Measurements from ENCODE around the gene RSBN1.
"Not testable (repeated sequence)": the region's sequence is repeated elsewhere in the genome, so short reads cannot be mapped to it uniquely, and the experiment has no call there.

The RSBN1 gene

DNA sequence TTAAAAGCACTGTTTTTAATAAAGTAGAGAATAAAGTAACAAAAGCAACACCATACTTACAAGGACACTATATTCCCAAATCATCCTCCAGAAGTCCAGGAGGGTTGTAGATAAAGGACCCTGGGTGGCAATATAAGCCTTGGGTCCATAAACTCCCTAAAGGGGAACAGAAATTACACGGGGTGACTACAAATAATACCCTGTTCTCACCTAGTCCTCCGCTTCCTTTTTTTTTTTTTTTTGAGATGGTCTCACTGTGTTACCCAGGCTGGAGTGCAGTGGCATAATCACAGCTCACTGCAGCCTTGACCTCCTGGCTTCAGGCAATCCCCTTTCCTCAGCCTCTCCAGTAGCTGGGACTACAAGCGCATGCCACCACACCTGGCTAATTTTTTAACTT lies 46.1 kb upstream of the RSBN1 start:
- H3K9me3 ChIP-seq: no peaks in the 10 kb centered on the region
- H3K36me3 ChIP-seq: peaks cover 30% of the 10 kb centered on the region
- H3K27me3 ChIP-seq: no peaks in the 10 kb centered on the region
- peak overlapping the region; percentile 81 for H3K27ac ChIP-seq
- peak overlapping the region in 1 of 2 experiments; percentile 3 for H3K4me3 ChIP-seq (ENCODE audit: low read depth in 1 of 2, low read length in 1 of 2)
- TF ChIP-seq, protein P1, sequence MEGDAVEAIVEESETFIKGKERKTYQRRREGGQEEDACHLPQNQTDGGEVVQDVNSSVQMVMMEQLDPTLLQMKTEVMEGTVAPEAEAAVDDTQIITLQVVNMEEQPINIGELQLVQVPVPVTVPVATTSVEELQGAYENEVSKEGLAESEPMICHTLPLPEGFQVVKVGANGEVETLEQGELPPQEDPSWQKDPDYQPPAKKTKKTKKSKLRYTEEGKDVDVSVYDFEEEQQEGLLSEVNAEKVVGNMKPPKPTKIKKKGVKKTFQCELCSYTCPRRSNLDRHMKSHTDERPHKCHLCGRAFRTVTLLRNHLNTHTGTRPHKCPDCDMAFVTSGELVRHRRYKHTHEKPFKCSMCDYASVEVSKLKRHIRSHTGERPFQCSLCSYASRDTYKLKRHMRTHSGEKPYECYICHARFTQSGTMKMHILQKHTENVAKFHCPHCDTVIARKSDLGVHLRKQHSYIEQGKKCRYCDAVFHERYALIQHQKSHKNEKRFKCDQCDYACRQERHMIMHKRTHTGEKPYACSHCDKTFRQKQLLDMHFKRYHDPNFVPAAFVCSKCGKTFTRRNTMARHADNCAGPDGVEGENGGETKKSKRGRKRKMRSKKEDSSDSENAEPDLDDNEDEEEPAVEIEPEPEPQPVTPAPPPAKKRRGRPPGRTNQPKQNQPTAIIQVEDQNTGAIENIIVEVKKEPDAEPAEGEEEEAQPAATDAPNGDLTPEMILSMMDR (IDR thresholded peaks at IDR 0.05): no peak
- peaks cover 49 to 60% of the 10 kb centered on the region in 2 experiments for H3K4me1 ChIP-seq (ENCODE audit: control insufficient read depth in 1 of 2, insufficient read depth in 1 of 2, low read depth in 1 of 2, low read length in 1 of 2)

GRCh38 chr1:113857776-113858175 lies 45.5 kb upstream of the RSBN1 start:
- Histone ChIP-seq H3K9me3 (no peaks in the 10 kb centered on the region), H3K27ac (peak overlapping the region; percentile 81), H3K4me1 (ENCODE audit: control insufficient read depth in 1 of 2, insufficient read depth in 1 of 2, low read depth in 1 of 2, low read length in 1 of 2) (peaks cover 47 to 54% of the 10 kb centered on the region in 2 experiments)

DNA sequence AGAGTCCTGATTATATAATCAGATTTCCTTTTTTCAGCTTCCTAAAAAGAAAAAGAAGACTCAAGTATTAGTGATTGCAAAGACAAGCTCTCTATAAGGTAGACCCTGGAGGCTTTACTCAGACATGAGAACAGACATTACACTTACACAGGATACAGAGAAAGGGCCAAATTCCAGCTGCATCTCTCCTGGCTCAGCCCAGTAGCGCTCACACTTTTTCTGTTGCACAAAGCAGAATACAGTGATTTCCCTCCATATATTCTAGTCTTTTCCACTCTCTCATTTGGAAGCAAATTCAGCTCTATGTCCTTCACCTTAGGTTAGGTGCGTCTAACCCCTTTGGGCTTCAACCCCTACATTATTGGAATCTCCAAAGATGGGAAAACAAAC lies 44.1 kb upstream of the RSBN1 start:
- TF ChIP-seq, protein P1 (IDR thresholded peaks at IDR 0.05): no peak
- peaks cover 39 to 42% of the 10 kb centered on the region in 2 experiments for H3K4me1 ChIP-seq (ENCODE audit: control insufficient read depth in 1 of 2, insufficient read depth in 1 of 2, low read depth in 1 of 2, low read length in 1 of 2)
- no peaks in the 10 kb centered on the region for H3K27me3 ChIP-seq
- H3K36me3 ChIP-seq: peaks cover 46% of the 10 kb centered on the region
- H3K27ac ChIP-seq: peak overlapping the region; percentile 81
- no peak overlapping the region for H3K4me3 ChIP-seq (ENCODE audit: low read depth in 1 of 2, low read length in 1 of 2)
- H3K9me3 ChIP-seq: no peaks in the 10 kb centered on the region

More at GRCh38 chr1:113857776-113858175, 45.5 kb upstream of the RSBN1 start:
- Histone ChIP-seq H3K36me3 (peaks cover 34% of the 10 kb centered on the region), H3K4me3 (ENCODE audit: low read depth in 1 of 2, low read length in 1 of 2) (no peak overlapping the region), H3K27me3 (no peaks in the 10 kb centered on the region)
- TF ChIP-seq, protein P1 (IDR thresholded peaks at IDR 0.05): no peak

DNA sequence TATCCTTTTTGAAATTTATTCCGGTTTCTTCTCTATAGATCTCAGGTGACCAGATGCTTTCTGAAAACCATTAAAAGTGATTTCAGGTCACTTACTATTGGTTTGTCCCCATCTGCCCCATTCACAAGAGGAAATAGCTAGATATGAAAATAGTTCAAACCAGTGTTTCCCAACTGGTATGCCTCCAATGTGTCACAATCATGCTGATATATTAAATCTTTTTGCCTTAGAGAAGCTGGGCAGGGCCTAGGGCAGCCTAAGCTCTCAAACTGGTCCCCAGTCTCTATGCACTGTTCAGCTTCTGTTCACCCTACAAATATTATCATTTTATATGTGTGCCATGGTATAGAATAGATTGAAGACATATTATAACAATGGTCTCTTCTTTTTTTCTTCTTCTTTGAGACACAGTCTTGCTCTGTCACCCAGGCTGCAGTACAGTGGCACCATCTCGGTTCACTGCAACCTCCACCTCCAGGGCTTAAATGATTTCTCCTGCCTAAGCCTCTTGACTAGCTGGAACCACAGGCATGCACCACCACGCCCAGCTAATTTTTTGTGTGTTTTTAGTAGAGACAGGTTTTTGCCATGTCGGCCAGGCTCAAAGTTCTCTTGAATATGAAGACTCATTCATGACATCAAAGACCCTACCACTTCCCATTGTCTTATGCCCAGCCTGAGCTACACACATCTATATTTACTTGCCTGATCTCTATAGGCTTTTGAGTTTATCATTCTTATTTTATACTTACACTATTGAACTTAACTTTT lies 43.5 kb upstream of the RSBN1 start:
- peaks cover 50% of the 10 kb centered on the region for H3K36me3 ChIP-seq
- no peaks in the 10 kb centered on the region for H3K9me3 ChIP-seq
- TF ChIP-seq, protein P1 (IDR thresholded peaks at IDR 0.05): no peak
- H3K27me3 ChIP-seq: no peaks in the 10 kb centered on the region
- H3K4me1 ChIP-seq (ENCODE audit: control insufficient read depth in 1 of 2, insufficient read depth in 1 of 2, low read depth in 1 of 2, low read length in 1 of 2): peaks cover 35 to 37% of the 10 kb centered on the region in 2 experiments
- no peak overlapping the region for H3K4me3 ChIP-seq (ENCODE audit: low read depth in 1 of 2, low read length in 1 of 2)
- H3K27ac ChIP-seq: peak overlapping the region; percentile 81

DNA sequence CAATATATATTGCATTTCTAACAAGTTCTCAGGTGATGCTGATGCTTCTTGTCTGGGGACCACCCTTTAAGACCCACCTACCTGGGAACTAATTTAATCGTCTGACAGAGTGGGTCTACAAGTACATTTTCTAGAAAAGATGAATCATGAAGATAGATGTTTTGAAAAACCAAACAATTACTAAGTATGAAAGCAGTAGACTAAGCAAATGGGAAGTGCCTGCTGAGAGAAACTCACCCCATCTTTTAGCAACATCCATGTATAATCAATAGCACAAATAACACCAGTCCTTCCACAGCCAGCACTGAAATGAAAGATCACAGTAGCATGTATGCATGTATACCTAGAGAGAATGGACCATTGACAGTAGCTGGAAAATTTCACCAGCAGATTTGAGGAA lies 42.0 kb upstream of the RSBN1 start:
- TF ChIP-seq, protein P1 (IDR thresholded peaks at IDR 0.05): no peak
- Histone ChIP-seq H3K4me3 (ENCODE audit: low read depth in 1 of 2, low read length in 1 of 2) (no peak overlapping the region), H3K9me3 (no peaks in the 10 kb centered on the region), H3K36me3 (peaks cover 50% of the 10 kb centered on the region), H3K4me1 (ENCODE audit: control insufficient read depth in 1 of 2, insufficient read depth in 1 of 2, low read depth in 1 of 2, low read length in 1 of 2) (peaks cover 24 to 31% of the 10 kb centered on the region in 2 experiments), H3K27me3 (no peaks in the 10 kb centered on the region), H3K27ac (peak overlapping the region; percentile 8)

DNA sequence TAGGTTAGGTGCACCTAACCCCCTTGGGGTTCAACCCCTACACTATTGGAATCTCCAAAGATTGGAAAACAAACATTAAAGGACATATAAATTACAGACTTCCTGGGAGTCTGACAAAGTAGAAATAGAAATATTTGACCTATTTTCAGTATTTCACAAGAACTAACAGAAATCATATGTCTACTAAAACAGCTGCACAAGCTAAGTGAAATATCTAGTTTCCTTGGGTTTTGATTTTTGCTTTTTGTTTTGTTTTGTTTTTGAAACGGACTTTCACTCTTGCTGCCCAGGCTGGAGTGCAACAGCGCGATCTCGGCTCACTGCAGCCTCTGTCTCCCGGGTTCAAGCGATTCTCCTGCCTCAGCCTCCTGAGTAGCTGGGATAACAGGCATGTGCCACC lies 40.4 kb upstream of the RSBN1 start:
- H3K9me3 ChIP-seq; H3K4me3 ChIP-seq (ENCODE audit: low read depth in 1 of 2, low read length in 1 of 2); H3K27me3 ChIP-seq: not testable (repeated sequence)
- Histone ChIP-seq H3K4me1 (ENCODE audit: control insufficient read depth in 1 of 2, insufficient read depth in 1 of 2, low read depth in 1 of 2, low read length in 1 of 2) (peaks cover 15 to 25% of the 10 kb centered on the region in 2 experiments), H3K36me3 (peaks cover 56% of the 10 kb centered on the region), H3K27ac (peak overlapping the region; percentile 19)

All from neutrophil (primary cell).